Ramos (cell line): ENCODE measurements around the gene ME1.

ENCODE experiments used
- in situ Hi-C: fragments of 300-500 bp; cut with MboI; formaldehyde crosslinking; loops from one replicate; pipeline ENCODE4 v1.14.3; 2022; ENCODE audit warnings: low sequenced_read_pairs; ENCODE audit not compliant: unreplicated experiment

ME1 gene

GRCh38 chr6:83433177-83433576, 2.3 kb upstream of the ME1 start:
- in situ Hi-C loops: no loop called here

GRCh38 chr6:83432636-83433035, 1.8 kb upstream of the ME1 start:
- in situ Hi-C loops: no loop called here

- in situ Hi-C loops: no loop called here
Observed at GRCh38 chr6:83431545-83432155, 799 bp upstream of the ME1 start.

GRCh38 chr6:83429857-83430610, 817 bp downstream of the ME1 start:
- in situ Hi-C loops: no loop called here

GRCh38 chr6:83429269-83429668, 1.6 kb downstream of the ME1 start:
- in situ Hi-C loops: no loop called here

- in situ Hi-C loops: no loop called here
Observed at GRCh38 chr6:83424392-83425018, 6.3 kb downstream of the ME1 start.

- in situ Hi-C loops: no loop called here
Observed at GRCh38 chr6:83417880-83418663, 12.8 kb downstream of the ME1 start.

GRCh38 chr6:83413068-83413467, 17.8 kb downstream of the ME1 start:
- in situ Hi-C loops: no loop called here

- in situ Hi-C loops: no loop called here
Observed at GRCh38 chr6:83411731-83412130, 19.1 kb downstream of the ME1 start.

- in situ Hi-C loops: no loop called here
Observed at GRCh38 chr6:83403191-83403590, 27.7 kb downstream of the ME1 start.

- in situ Hi-C loops: no loop called here
Observed at GRCh38 chr6:83389606-83390005, 41.2 kb downstream of the ME1 start.

GRCh38 chr6:83385473-83385872, 45.4 kb downstream of the ME1 start:
- in situ Hi-C loops: no loop called here

- in situ Hi-C loops: no loop called here
Observed at GRCh38 chr6:83384751-83385150, 46.1 kb downstream of the ME1 start.

- in situ Hi-C loops: no loop called here
Observed at GRCh38 chr6:83381949-83382348, 48.9 kb downstream of the ME1 start.

GRCh38 chr6:83378621-83379388, 52.0 kb downstream of the ME1 start:
- in situ Hi-C loops: no loop called here

GRCh38 chr6:83371423-83371822, 59.4 kb downstream of the ME1 start:
- in situ Hi-C loops: no loop called here

GRCh38 chr6:83370567-83370966, 60.3 kb downstream of the ME1 start:
- in situ Hi-C loops: no loop called here

- in situ Hi-C loops: no loop called here
Observed at GRCh38 chr6:83369692-83370091, 61.2 kb downstream of the ME1 start.

GRCh38 chr6:83368577-83368976, 62.3 kb downstream of the ME1 start:
- in situ Hi-C loops: no loop called here

- in situ Hi-C loops: no loop called here
Observed at GRCh38 chr6:83367104-83367503, 63.7 kb downstream of the ME1 start.
